Hepatocyte (in vitro differentiated cells): ENCODE measurements around the gene TMOD2. TPM values are rescaled to one million over a fixed set of nuclear protein-coding genes. Genes with fewer than 3 reads are reported as not detected.

Experiments
- DNase-seq: peaks from one replicate; pipeline ENCODE4 v3.0.0-alpha.2; 2016; ENCODE audit warnings: low spot score
- H2AFZ ChIP-seq: fragments of 200-600 bp; sonication (generic); 2 replicates; pipeline ENCODE4 v1.6.0; 2016; ENCODE audit warnings: antibody characterized with exemption, mild to moderate bottlenecking
- H3K27ac ChIP-seq: fragments of 200-600 bp; sonication (generic); 2 replicates; pipeline ENCODE4 v1.5.1; 2016; ENCODE audit warnings: mild to moderate bottlenecking
- H3K27me3 ChIP-seq: fragments of 200-600 bp; sonication (generic); 2 replicates; pipeline ENCODE4 v1.6.1; 2016
- H3K36me3 ChIP-seq: fragments of 200-600 bp; sonication (generic); replicated peaks from 2 replicates; pipeline ENCODE4 v1.5.1; 2016; ENCODE audit warnings: low read depth; ENCODE audit not compliant: insufficient read depth
- H3K4me1 ChIP-seq: fragments of 200-600 bp; sonication (generic); 2 replicates; pipeline ENCODE4 v1.5.1; 2016; ENCODE audit warnings: mild to moderate bottlenecking, moderate library complexity; ENCODE audit not compliant: insufficient read depth
- H3K4me2 ChIP-seq: fragments of 200-600 bp; sonication (generic); 2 replicates; pipeline ENCODE4 v1.6.0; 2016
- H3K4me3 ChIP-seq: fragments of 200-600 bp; sonication (generic); 2 replicates; pipeline ENCODE4 v1.5.1; 2016; ENCODE audit warnings: mild to moderate bottlenecking
- H3K79me2 ChIP-seq: fragments of 200-600 bp; sonication (generic); 2 replicates; pipeline ENCODE4 v1.6.0; 2017; ENCODE audit warnings: mild to moderate bottlenecking
- H3K9me2 ChIP-seq: fragments of 200-600 bp; sonication (generic); replicated peaks from 2 replicates; pipeline ENCODE4 v1.6.0; 2017; ENCODE audit warnings: mild to moderate bottlenecking; ENCODE audit not compliant: insufficient read depth
- H3K9me3 ChIP-seq: fragments of 200-600 bp; sonication (generic); 2 replicates; pipeline ENCODE4 v1.5.1; 2016; ENCODE audit warnings: low read depth, mild to moderate bottlenecking
- H4K20me1 ChIP-seq: fragments of 200-600 bp; sonication (generic); 2 replicates; pipeline ENCODE4 v1.6.0; 2016; ENCODE audit warnings: mild to moderate bottlenecking; ENCODE audit not compliant: insufficient read depth, poor library complexity, severe bottlenecking
- EZH2 ChIP-seq: fragments of 200-600 bp; sonication (generic); IDR thresholded peaks from 2 replicates; pipeline ENCODE4 v1.6.1; 2016; ENCODE audit warnings: antibody characterized with exemption, mild to moderate bottlenecking, borderline replicate concordance
- EZH2phosphoT487 ChIP-seq: fragments of 200-600 bp; sonication (generic); IDR thresholded peaks from one replicate; pipeline ENCODE4 v1.6.1; 2018; ENCODE audit warnings: antibody characterized with exemption, mild to moderate bottlenecking, low read depth, moderate library complexity; ENCODE audit not compliant: unreplicated experiment, severe bottlenecking
- WGBS: methylation state at CpG from one replicate; pipeline ENCODE4 v1.1.6; 2016; ENCODE audit warnings: low lambda C conversion rate; ENCODE audit errors: missing lambda C conversion rate; 5-methylcytosine and 5-hydroxymethylcytosine counted together
- polyA plus RNA-seq: library from polyadenylated mRNA; unstranded; fragments of >200 nt; fragmentation: Nextera tagmentation; extraction: Ambion mirVana; gene quantifications from 2 replicates; pipeline ENCODE4 v1.2.1, GENCODE V29; 2016
- total RNA-seq: library from RNA; depleted of rRNA; stranded (reverse); fragments of >200 nt; gene quantifications from 2 replicates; pipeline ENCODE4 v1.2.3, GENCODE V29; 2014
- TF ChIP-seq, protein P1 (sequence below): fragments of 200-600 bp; sonication (generic); IDR thresholded peaks from 2 replicates; pipeline ENCODE4 v1.5.1; 2016; ENCODE audit warnings: antibody characterized with exemption, mild to moderate bottlenecking; ENCODE audit not compliant: poor library complexity

Gene TMOD2
- total and polyA plus RNA-seq, 2 experiments from 2014 or later = 1.7 to 2.9 TPM

DNA sequence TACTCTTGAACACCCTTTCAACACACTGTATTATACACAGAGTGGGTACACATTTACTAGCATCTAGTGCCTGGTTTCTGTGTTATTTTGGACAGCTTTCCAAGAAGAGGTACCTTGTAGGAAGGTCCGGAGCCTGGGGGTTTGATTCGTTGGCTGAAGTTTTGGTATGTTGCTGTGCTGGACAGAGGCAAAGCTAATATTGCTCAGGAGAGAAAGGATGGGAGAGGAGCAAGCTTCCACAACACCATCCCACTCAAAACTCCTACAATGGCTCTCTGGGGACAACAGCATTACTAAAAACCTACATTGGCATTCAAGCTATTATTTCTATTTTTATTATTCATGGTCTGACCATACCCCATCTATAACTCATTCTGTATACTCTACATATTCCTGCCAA is 12.8 kb upstream of the TMOD2 start:
- no peak for DNase-seq
- Histone ChIP-seq H2AFZ (no peak overlapping the region), H3K9me2 (no peaks in the 10 kb centered on the region), H3K9me3 (no peaks in the 10 kb centered on the region), H3K4me3 (no peak overlapping the region), H3K27me3 (peaks cover 24% of the 10 kb centered on the region), H3K79me2 (no peaks in the 10 kb centered on the region), H3K27ac (no peak overlapping the region), H3K36me3 (no peaks in the 10 kb centered on the region), H4K20me1 (no peaks in the 10 kb centered on the region), H3K4me1 (peaks cover 6% of the 10 kb centered on the region), H3K4me2 (peak overlapping the region; percentile 94)
- 64% methylated on average over 2 of the region's 2 CpGs for WGBS
- TF ChIP-seq EZH2 (no peak), EZH2phosphoT487 (no peak)
- TF ChIP-seq, protein P1, sequence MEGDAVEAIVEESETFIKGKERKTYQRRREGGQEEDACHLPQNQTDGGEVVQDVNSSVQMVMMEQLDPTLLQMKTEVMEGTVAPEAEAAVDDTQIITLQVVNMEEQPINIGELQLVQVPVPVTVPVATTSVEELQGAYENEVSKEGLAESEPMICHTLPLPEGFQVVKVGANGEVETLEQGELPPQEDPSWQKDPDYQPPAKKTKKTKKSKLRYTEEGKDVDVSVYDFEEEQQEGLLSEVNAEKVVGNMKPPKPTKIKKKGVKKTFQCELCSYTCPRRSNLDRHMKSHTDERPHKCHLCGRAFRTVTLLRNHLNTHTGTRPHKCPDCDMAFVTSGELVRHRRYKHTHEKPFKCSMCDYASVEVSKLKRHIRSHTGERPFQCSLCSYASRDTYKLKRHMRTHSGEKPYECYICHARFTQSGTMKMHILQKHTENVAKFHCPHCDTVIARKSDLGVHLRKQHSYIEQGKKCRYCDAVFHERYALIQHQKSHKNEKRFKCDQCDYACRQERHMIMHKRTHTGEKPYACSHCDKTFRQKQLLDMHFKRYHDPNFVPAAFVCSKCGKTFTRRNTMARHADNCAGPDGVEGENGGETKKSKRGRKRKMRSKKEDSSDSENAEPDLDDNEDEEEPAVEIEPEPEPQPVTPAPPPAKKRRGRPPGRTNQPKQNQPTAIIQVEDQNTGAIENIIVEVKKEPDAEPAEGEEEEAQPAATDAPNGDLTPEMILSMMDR = no peak

DNA sequence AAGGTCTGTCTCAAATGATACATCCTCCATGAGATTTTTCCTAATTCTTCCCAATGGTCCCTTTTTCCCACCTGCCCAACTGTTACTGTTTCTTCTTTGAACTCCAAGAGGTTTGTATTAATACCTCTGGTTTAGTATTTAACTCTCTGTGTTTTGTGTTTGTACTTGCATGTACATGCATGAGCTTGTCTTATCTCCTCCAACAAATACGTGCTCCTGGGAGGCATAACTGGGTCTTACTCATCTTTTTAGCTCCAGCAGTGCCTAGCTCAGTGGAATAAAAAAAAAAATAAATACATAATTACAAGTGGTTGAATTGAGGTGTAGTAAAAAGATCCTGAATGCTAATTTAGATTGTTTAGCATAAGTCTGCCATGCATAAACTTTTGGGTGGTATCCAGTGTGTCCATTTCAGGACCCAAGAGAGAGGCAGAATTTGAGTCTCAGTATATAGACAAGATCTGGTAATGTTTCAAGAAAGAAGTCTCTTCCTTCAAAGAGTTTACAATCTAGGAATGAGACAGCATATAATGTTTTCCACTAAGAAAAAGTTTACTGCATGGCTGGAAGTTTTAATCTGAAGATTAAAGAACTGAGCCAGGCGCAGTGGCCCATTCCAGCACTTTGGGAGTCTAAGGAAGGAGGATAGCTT is 12.2 kb upstream of the TMOD2 start:
- no peak overlapping the region for H3K27ac ChIP-seq
- peaks cover 31% of the 10 kb centered on the region for H3K27me3 ChIP-seq
- H4K20me1 ChIP-seq = no peaks in the 10 kb centered on the region
- H3K9me3 ChIP-seq = no peaks in the 10 kb centered on the region
- TF ChIP-seq EZH2phosphoT487 = no peak
- no peak for TF ChIP-seq EZH2
- TF ChIP-seq, protein P1 = no peak
- no peak overlapping the region for H3K4me2 ChIP-seq
- 70% methylated on average over 2 of the region's 2 CpGs for WGBS
- H2AFZ ChIP-seq = no peak overlapping the region
- H3K79me2 ChIP-seq = no peaks in the 10 kb centered on the region
- no peak overlapping the region for H3K4me3 ChIP-seq
- no peaks in the 10 kb centered on the region for H3K36me3 ChIP-seq
- DNase-seq = no peak
- H3K9me2 ChIP-seq = no peaks in the 10 kb centered on the region
- peaks cover 6% of the 10 kb centered on the region for H3K4me1 ChIP-seq

- H3K27ac ChIP-seq = no peak overlapping the region
- H3K27me3 ChIP-seq = peaks cover 63% of the 10 kb centered on the region
- no peaks in the 10 kb centered on the region for H4K20me1 ChIP-seq
- DNase-seq = no peak
- WGBS = 85% methylated on average over 5 of the region's 5 CpGs
- H3K79me2 ChIP-seq = peaks cover 6% of the 10 kb centered on the region
- H3K4me3 ChIP-seq = no peak overlapping the region
- H2AFZ ChIP-seq = no peak overlapping the region
- H3K9me3 ChIP-seq = no peaks in the 10 kb centered on the region
- H3K4me2 ChIP-seq = no peak overlapping the region
- H3K36me3 ChIP-seq = no peaks in the 10 kb centered on the region
- H3K4me1 ChIP-seq = peaks cover 8% of the 10 kb centered on the region
- H3K9me2 ChIP-seq = no peaks in the 10 kb centered on the region
- TF ChIP-seq EZH2phosphoT487 = no peak
- TF ChIP-seq, protein P1 = no peak
- no peak for TF ChIP-seq EZH2
These were observed 2.1 kb upstream of the TMOD2 start for GRCh38 chr15:51749307-51749706.
